ENCODE data around the gene TOPAZ1. TPM values are rescaled to one million over a fixed set of nuclear protein-coding genes. Genes with fewer than 3 reads are reported as not detected.

The TOPAZ1 gene
- total and polyA plus RNA-seq, 2 donors = under 0.01 TPM

DNA sequence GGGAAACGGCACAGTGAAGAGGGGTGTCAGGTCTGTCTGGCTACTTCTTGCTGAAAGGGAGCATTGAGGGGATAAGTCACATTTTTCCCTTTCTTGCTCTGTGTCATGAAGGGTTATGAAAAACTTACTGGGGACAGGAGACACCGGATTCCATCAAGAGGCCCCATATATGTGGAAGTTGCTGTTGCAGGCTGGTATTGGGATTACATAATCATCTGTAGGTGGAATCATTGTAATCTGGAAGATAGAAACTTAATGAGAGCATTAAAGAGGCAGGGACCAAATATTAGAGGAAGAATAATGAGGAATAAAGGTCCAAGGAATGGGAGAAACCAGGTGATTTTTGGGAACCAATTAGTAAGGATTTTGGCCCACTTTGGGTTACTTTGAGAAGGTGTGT, 92.6 kb downstream of the TOPAZ1 start:
- H3K27me3 ChIP-seq (ENCODE audit: control insufficient read depth in 2 of 2, insufficient read depth in 1 of 2, low read length in 1 of 2) = no peaks in the 10 kb centered on the region
- no peaks in the 10 kb centered on the region for H3K36me3 ChIP-seq (ENCODE audit: control insufficient read depth in 2 of 2, insufficient read depth in 2 of 2, low read length in 1 of 2)
- H3K9me3 ChIP-seq (ENCODE audit: control insufficient read depth in 2 of 2, insufficient read depth in 1 of 2, low read length in 1 of 2) = no peaks in the 10 kb centered on the region
- no peak overlapping the region for H3K27ac ChIP-seq (ENCODE audit: low read depth in 1 of 2, low read length in 1 of 2)
- WGBS = 98% methylated on average over 2 of the region's 2 CpGs
- H3K4me3 ChIP-seq (ENCODE audit: low read length in 2 of 2) = no peak overlapping the region
- H3K4me1 ChIP-seq (ENCODE audit: control insufficient read depth in 2 of 2, insufficient read depth in 2 of 2, low read length in 2 of 2) = peaks cover 4 to 5% of the 10 kb centered on the region in 2 donors
- DNase-seq (ENCODE audit: low read depth in 6 of 9, low spot score in 9 of 9) = no peak

DNA sequence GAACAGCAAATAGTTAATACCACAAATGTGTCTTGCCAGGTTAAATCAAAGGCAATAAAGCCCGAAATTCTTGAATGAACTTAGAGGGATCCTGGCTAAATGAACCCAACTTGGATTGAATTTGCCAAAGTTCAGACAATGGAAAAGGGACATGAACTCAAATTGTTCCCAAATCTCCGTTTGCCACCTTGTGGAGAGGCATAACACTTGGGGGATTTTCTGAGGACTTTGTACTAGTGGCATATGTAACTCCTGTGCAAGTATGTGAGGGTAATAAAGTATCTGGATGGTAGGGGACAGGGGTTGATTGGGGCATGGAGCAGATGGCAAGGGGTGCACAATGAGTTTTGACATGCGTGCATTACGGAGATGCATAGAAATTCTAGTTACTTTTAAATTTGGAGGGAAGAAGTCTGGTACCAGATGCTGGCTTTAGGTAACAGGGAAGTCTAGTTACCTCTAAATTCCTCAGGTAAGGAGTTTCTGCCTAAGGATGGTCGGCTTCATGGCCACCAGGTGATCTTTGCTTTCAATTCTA, 95.6 kb downstream of the TOPAZ1 start:
- Histone ChIP-seq H3K4me1 (ENCODE audit: control insufficient read depth in 2 of 2, insufficient read depth in 2 of 2, low read length in 2 of 2) (peaks cover 9 to 11% of the 10 kb centered on the region in 2 donors), H3K4me3 (ENCODE audit: low read length in 2 of 2) (peak overlapping the region; percentile 59 to 87), H3K36me3 (ENCODE audit: control insufficient read depth in 2 of 2, insufficient read depth in 2 of 2, low read length in 1 of 2) (no peaks in the 10 kb centered on the region), H3K27ac (ENCODE audit: low read depth in 1 of 2, low read length in 1 of 2) (no peak overlapping the region), H3K27me3 (ENCODE audit: control insufficient read depth in 2 of 2, insufficient read depth in 1 of 2, low read length in 1 of 2) (no peaks in the 10 kb centered on the region), H3K9me3 (ENCODE audit: control insufficient read depth in 2 of 2, insufficient read depth in 1 of 2, low read length in 1 of 2) (no peaks in the 10 kb centered on the region)
- peak in 3 of 9 donors; percentile 7 to 9 (median 7) for DNase-seq (ENCODE audit: low read depth in 6 of 9, low spot score in 9 of 9)
- 88% methylated on average over 5 of the region's 5 CpGs for WGBS

DNA sequence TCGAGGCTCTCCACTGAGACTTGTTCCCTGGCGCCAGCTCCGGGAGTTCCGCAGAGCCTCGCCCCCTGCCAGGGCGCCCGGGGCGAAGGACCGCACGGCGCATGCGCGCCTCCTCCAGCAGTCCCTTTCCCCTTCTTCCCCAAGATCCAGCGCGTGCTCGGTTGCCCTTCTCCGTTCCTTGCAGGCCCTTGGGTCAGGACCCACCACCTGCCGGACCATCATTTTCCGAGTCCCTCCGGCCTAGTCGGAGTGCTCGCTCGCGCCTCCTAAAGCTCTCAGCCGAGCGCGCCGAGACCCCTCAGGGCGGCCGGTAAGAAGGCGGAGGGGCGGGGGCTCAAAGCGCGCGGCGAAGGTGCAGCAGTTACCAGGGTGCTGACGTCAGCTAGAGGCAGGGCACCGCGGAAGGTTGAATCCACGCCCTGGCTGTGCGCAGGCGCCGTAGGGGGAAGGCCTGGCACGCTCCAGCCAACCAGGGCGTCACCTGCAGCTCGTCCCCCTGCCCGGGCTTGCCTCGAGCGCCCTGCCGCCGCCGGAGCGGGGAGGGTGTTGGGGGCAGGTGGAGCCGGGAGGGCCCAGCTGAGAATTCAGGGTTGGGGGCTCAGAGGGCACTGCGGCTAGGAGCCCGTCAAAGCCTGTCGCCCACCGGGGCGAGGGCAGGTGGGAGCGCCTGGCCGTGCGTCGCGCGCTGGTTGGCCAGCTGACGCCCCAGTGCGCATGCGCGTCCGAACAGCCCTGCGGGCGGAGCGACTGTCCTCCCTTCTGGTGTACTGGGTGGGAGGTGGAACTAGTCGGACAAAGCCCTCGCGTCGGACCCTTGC, 96.5 kb downstream of the TOPAZ1 start, which contains the start of gene TCAIM:
TSS of gene TCAIM (plus strand) at position 757 of the 818 bp plus-strand sequence. CDS start 16,017 bp downstream, outside the sequence.
- H3K27ac ChIP-seq (ENCODE audit: low read depth in 1 of 2, low read length in 1 of 2) = peak within 1 kb of the TSS; percentile 97
- peak within 1 kb of the TSS; percentile 59 to 87 for H3K4me3 ChIP-seq (ENCODE audit: low read length in 2 of 2)
- H3K9me3 ChIP-seq (ENCODE audit: control insufficient read depth in 2 of 2, insufficient read depth in 1 of 2, low read length in 1 of 2) = no peaks in the 10 kb centered on the region
- H3K4me1 ChIP-seq (ENCODE audit: control insufficient read depth in 2 of 2, insufficient read depth in 2 of 2, low read length in 2 of 2) = peaks cover 9 to 11% of the 10 kb centered on the region in 2 donors
- peak; percentile 94 to 99 (median 98) for DNase-seq (ENCODE audit: low read depth in 6 of 9, low spot score in 9 of 9)
- no peaks in the 10 kb centered on the region for H3K36me3 ChIP-seq (ENCODE audit: control insufficient read depth in 2 of 2, insufficient read depth in 2 of 2, low read length in 1 of 2)
- no peaks in the 10 kb centered on the region for H3K27me3 ChIP-seq (ENCODE audit: control insufficient read depth in 2 of 2, insufficient read depth in 1 of 2, low read length in 1 of 2)
- WGBS = under 1% methylated on average over 77 of the region's 77 CpGs

DNA sequence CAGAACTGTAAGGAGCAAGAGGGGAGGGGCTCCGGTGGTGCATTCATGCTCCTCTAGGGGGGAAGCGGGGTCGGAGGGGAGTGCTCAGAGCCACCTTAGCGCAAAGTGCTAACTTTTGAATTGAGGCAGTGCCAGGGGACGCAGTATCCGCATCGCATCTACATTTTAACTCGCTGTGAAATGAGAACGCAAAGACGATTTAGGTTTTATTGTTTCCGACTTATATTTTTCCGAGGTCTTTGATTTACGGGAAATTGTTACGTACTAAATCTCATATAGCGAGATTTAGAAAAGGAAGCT, 97.1 kb downstream of the TOPAZ1 start:
- Histone ChIP-seq H3K4me3 (ENCODE audit: low read length in 2 of 2) (peak overlapping the region; percentile 59 to 87), H3K27ac (ENCODE audit: low read depth in 1 of 2, low read length in 1 of 2) (peak overlapping the region; percentile 97), H3K27me3 (ENCODE audit: control insufficient read depth in 2 of 2, insufficient read depth in 1 of 2, low read length in 1 of 2) (no peaks in the 10 kb centered on the region), H3K4me1 (ENCODE audit: control insufficient read depth in 2 of 2, insufficient read depth in 2 of 2, low read length in 2 of 2) (peaks cover 9 to 11% of the 10 kb centered on the region in 2 donors), H3K36me3 (ENCODE audit: control insufficient read depth in 2 of 2, insufficient read depth in 2 of 2, low read length in 1 of 2) (no peaks in the 10 kb centered on the region), H3K9me3 (ENCODE audit: control insufficient read depth in 2 of 2, insufficient read depth in 1 of 2, low read length in 1 of 2) (no peaks in the 10 kb centered on the region)
- WGBS = 0% methylated on average over 15 of the region's 15 CpGs
- no peak for DNase-seq (ENCODE audit: low read depth in 6 of 9, low spot score in 9 of 9)

DNA sequence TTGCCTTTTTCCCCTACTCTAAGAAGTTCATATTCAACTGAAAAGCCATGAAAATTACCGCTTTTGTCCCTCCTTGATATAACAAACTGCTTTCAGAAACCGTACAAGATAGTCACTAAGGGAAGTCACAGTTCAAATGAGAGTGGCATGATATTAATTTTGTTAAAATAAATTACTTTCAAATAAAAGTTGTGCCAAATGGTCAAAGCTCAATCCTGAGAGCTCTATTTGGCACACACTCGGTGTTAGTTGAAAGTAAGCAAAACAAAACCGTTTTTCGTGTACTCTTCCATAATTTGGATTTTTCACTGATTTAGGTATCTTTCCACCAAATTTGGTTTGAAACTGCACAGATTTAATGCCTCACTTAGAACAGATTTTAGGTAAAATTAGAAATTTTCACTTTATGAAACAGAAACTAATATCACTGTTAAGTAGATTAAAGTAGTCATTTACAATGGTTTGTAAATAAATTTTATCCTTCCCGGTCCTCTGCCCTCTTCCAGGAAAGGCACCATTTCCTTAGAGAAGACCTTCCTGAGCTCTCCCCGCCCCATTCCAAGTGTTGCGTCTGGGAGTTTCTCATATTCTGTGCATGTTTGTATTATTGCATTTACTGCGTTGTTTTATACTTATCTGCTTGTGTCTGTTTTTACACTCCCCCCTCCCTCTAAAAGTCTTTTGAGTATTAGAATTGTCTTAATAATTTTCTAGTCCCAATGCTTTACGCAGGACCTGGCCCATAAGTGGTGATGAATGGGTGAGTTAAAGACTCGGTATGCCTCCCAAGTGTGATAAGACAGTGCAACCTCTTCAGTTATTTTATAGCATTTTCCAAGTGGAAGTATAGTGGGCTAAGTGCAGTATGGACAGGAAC, 97.7 kb downstream of the TOPAZ1 start:
- Histone ChIP-seq H3K4me1 (ENCODE audit: control insufficient read depth in 2 of 2, insufficient read depth in 2 of 2, low read length in 2 of 2) (peaks cover 9 to 11% of the 10 kb centered on the region in 2 donors), H3K4me3 (ENCODE audit: low read length in 2 of 2) (peak overlapping the region; percentile 59 to 87), H3K9me3 (ENCODE audit: control insufficient read depth in 2 of 2, insufficient read depth in 1 of 2, low read length in 1 of 2) (no peaks in the 10 kb centered on the region), H3K36me3 (ENCODE audit: control insufficient read depth in 2 of 2, insufficient read depth in 2 of 2, low read length in 1 of 2) (no peaks in the 10 kb centered on the region), H3K27me3 (ENCODE audit: control insufficient read depth in 2 of 2, insufficient read depth in 1 of 2, low read length in 1 of 2) (no peaks in the 10 kb centered on the region), H3K27ac (ENCODE audit: low read depth in 1 of 2, low read length in 1 of 2) (peak overlapping the region; percentile 5 to 97)
- WGBS = 50% methylated on average over 11 of the region's 11 CpGs
- DNase-seq (ENCODE audit: low read depth in 6 of 9, low spot score in 9 of 9) = no peak

DNA sequence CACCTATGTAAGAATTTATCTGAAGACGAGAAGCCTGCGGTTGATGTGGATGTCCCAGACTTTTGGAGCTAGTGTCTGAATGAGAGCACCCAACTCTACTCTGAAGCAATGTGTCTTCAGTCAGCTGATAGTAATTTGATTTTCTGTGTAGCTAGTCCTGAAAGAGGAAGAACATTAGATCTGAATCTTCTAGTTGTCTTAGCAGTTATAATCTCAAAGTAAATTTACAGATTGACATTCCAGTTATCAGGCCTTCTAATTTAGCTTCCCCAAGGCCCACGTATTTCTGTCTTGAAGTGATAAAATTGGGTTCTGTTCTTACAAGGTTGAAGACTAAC, 98.3 kb downstream of the TOPAZ1 start:
- Histone ChIP-seq H3K27ac (ENCODE audit: low read depth in 1 of 2, low read length in 1 of 2) (peak overlapping the region in 1 of 2 donors; percentile 5), H3K36me3 (ENCODE audit: control insufficient read depth in 2 of 2, insufficient read depth in 2 of 2, low read length in 1 of 2) (no peaks in the 10 kb centered on the region), H3K27me3 (ENCODE audit: control insufficient read depth in 2 of 2, insufficient read depth in 1 of 2, low read length in 1 of 2) (no peaks in the 10 kb centered on the region), H3K9me3 (ENCODE audit: control insufficient read depth in 2 of 2, insufficient read depth in 1 of 2, low read length in 1 of 2) (no peaks in the 10 kb centered on the region), H3K4me3 (ENCODE audit: low read length in 2 of 2) (no peak overlapping the region), H3K4me1 (ENCODE audit: control insufficient read depth in 2 of 2, insufficient read depth in 2 of 2, low read length in 2 of 2) (peaks cover 9 to 11% of the 10 kb centered on the region in 2 donors)
- DNase-seq (ENCODE audit: low read depth in 6 of 9, low spot score in 9 of 9) = no peak
- WGBS = 94% methylated on average over 3 of the region's 3 CpGs

DNA sequence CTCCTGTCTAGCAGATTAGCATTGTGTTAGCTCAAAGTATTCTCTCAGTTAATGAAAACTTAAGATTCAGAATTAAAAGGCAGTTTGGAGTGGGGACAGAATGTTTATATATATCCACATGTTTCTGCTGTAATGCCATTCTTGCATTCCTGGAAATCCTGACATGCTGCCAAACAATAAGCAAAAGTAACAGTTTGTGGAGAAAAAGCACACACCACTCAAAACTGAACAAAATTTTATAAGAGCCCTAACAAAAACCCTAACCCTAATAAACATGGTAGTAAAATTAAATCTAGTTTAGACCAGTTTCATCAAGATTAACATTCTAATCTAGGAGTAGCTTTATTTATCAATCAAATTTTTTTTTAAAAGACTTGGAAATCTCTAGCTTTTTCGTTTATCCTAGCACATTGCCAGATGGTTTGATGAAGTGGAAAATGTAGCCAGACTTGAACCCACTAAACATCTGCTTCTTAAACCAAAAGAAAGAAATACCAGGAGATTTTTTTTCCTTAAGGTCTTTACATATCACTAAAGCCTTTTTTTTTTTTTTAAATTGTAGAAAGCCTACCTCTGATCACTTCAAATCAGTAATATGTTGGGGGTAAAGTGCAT, 100.6 kb downstream of the TOPAZ1 start:
- 94% methylated on average over 1 of the region's 1 CpG for WGBS
- H3K27ac ChIP-seq (ENCODE audit: low read depth in 1 of 2, low read length in 1 of 2) = no peak overlapping the region
- no peak for DNase-seq (ENCODE audit: low read depth in 6 of 9, low spot score in 9 of 9)

DNA sequence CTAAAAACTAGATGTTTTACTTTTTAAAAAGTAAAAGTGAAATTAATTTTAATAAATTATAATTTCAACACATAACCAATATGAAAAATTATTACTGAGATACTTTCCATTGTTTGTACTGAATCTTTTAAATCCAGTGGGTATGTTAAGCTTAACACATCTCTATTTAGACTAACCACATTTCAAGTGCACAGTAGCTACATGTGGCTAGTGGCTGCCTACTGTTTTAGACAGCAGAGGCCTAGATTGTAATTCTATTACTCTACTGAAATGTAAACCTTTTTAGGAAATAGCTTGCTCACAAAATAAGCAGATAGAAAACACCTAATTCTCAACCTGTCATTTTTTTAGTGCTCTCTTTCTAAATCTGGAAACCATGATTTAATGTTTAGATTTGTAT, 101.7 kb downstream of the TOPAZ1 start:
- Histone ChIP-seq H3K9me3 (ENCODE audit: control insufficient read depth in 2 of 2, insufficient read depth in 1 of 2, low read length in 1 of 2) (no peaks in the 10 kb centered on the region), H3K4me3 (ENCODE audit: low read length in 2 of 2) (no peak overlapping the region), H3K4me1 (ENCODE audit: control insufficient read depth in 2 of 2, insufficient read depth in 2 of 2, low read length in 2 of 2) (peaks cover 5 to 6% of the 10 kb centered on the region in 2 donors), H3K27me3 (ENCODE audit: control insufficient read depth in 2 of 2, insufficient read depth in 1 of 2, low read length in 1 of 2) (no peaks in the 10 kb centered on the region), H3K36me3 (ENCODE audit: control insufficient read depth in 2 of 2, insufficient read depth in 2 of 2, low read length in 1 of 2) (no peaks in the 10 kb centered on the region), H3K27ac (ENCODE audit: low read depth in 1 of 2, low read length in 1 of 2) (no peak overlapping the region)
- DNase-seq (ENCODE audit: low read depth in 6 of 9, low spot score in 9 of 9) = no peak

More for the DNA sequence above, 100.6 kb downstream of the TOPAZ1 start:
- Histone ChIP-seq H3K4me1 (ENCODE audit: control insufficient read depth in 2 of 2, insufficient read depth in 2 of 2, low read length in 2 of 2) (peaks cover 9 to 10% of the 10 kb centered on the region in 2 donors), H3K27me3 (ENCODE audit: control insufficient read depth in 2 of 2, insufficient read depth in 1 of 2, low read length in 1 of 2) (no peaks in the 10 kb centered on the region), H3K4me3 (ENCODE audit: low read length in 2 of 2) (no peak overlapping the region), H3K9me3 (ENCODE audit: control insufficient read depth in 2 of 2, insufficient read depth in 1 of 2, low read length in 1 of 2) (no peaks in the 10 kb centered on the region), H3K36me3 (ENCODE audit: control insufficient read depth in 2 of 2, insufficient read depth in 2 of 2, low read length in 1 of 2) (no peaks in the 10 kb centered on the region)
